Measurements from ENCODE around the gene PPARGC1A.

GRCh38 chr4:23922013-23922412 is 32.2 kb upstream of the PPARGC1A start:
- no peak for TF ChIP-seq CTCF (IDR thresholded peaks at IDR 0.05)
- no peak for TF ChIP-seq POLR2AphosphoS5 (IDR thresholded peaks at IDR 0.05)
